MCF 10A (cell line): Measurements from ENCODE around the gene CPSF6. TPM values are rescaled to one million over a fixed set of nuclear protein-coding genes. Genes with fewer than 3 reads are reported as not detected.
"Not testable (repeated sequence)": the region's sequence is repeated elsewhere in the genome, so short reads cannot be mapped to it uniquely, and the experiment has no call there.

Experiments used
- Bru-seq: library from RNA; stranded (reverse); fragments of 400-500 nt; gene quantifications from one replicate; lab custom pipeline; 2021; lab: Mats Ljungman, UMichigan
- BruChase-seq, 2 experiments: library from RNA; stranded (reverse); fragments of 400-500 nt; gene quantifications; one replicate each; lab custom pipeline; 2021; lab: Mats Ljungman, UMichigan
- BruUV-seq: library from RNA; stranded (reverse); fragments of 400-500 nt; replicated peaks from 2 replicates; lab custom pipeline; 2021; lab: Mats Ljungman, UMichigan
- CTCF ChIA-PET: fragments of 300-600 bp; sonication (Branson Sonifier 250); formaldehyde crosslinking; extraction: SDS; loops from one replicate; lab custom pipeline; 2021; ENCODE audit warnings: antibody characterized with exemption, inconsistent platforms; lab: Yijun Ruan, JAX
- POLR2A ChIA-PET: fragments of 300-600, 350-650 bp; sonication (Branson Sonifier 250); formaldehyde crosslinking; extraction: SDS; loops from one replicate; lab custom pipeline; 2020; ENCODE audit warnings: antibody characterized with exemption, inconsistent platforms; lab: Yijun Ruan, JAX
- DNase-seq: peaks from one replicate; pipeline ENCODE4 v3.0.0-alpha.2; 2018; ENCODE audit not compliant: unreplicated experiment
- H3K27ac Mint-ChIP-seq: one replicate; pipeline ENCODE4 v1.8.0; 2022; ENCODE audit warnings: mild to moderate bottlenecking, low read depth, mixed read lengths; ENCODE audit not compliant: unreplicated experiment
- H3K27me3 Mint-ChIP-seq: one replicate; pipeline ENCODE4 v1.8.0; 2022; ENCODE audit warnings: mixed read lengths; ENCODE audit not compliant: insufficient read depth, unreplicated experiment
- H3K36me3 Mint-ChIP-seq: one replicate; pipeline ENCODE4 v1.8.0; 2022; ENCODE audit warnings: mild to moderate bottlenecking, moderate library complexity, mixed read lengths; ENCODE audit not compliant: insufficient read depth, unreplicated experiment
- H3K4me1 Mint-ChIP-seq: one replicate; pipeline ENCODE4 v1.8.0; 2022; ENCODE audit warnings: mixed read lengths; ENCODE audit not compliant: insufficient read depth, unreplicated experiment
- H3K4me3 Mint-ChIP-seq: one replicate; pipeline ENCODE4 v1.8.0; 2022; ENCODE audit warnings: mild to moderate bottlenecking, moderate library complexity, mixed read lengths; ENCODE audit not compliant: unreplicated experiment
- H3K9me3 Mint-ChIP-seq: one replicate; pipeline ENCODE4 v1.8.0; 2022; ENCODE audit warnings: mixed read lengths; ENCODE audit not compliant: unreplicated experiment
- intact Hi-C: fragments of 100-400 bp; cut with micrococcal nuclease; formaldehyde crosslinking; loops from 2 replicates; pipeline ENCODE4 v1.14.1; 2022
- long read RNA-seq: library from polyadenylated mRNA; stranded (forward); transcript quantifications from one replicate; pipeline ENCODE4 v2.0.0, GENCODE V29; 2022
- total RNA-seq: library from RNA; stranded (reverse); gene quantifications from 2 replicates; pipeline ENCODE4 v1.2.3, GENCODE V29; 2022
- TF ChIP-seq, protein P1 (sequence below): fragments of 200-600 bp; IDR thresholded peaks from one replicate; pipeline ENCODE4 v1.8.0; 2022; ENCODE audit warnings: antibody characterized with exemption, mild to moderate bottlenecking; ENCODE audit not compliant: unreplicated experiment

Gene CPSF6, protein sequence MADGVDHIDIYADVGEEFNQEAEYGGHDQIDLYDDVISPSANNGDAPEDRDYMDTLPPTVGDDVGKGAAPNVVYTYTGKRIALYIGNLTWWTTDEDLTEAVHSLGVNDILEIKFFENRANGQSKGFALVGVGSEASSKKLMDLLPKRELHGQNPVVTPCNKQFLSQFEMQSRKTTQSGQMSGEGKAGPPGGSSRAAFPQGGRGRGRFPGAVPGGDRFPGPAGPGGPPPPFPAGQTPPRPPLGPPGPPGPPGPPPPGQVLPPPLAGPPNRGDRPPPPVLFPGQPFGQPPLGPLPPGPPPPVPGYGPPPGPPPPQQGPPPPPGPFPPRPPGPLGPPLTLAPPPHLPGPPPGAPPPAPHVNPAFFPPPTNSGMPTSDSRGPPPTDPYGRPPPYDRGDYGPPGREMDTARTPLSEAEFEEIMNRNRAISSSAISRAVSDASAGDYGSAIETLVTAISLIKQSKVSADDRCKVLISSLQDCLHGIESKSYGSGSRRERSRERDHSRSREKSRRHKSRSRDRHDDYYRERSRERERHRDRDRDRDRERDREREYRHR
- total RNA-seq (58.9 and 66.1 TPM in 2 replicates), Bru-seq, nascent RNA (percentile 96 among the genes with signal in this experiment), BruChase-seq, experiment 1, labeled RNA remaining after a 6-hour chase (percentile 95 among the genes with signal in this experiment), BruChase-seq, experiment 2, labeled RNA remaining after a 2-hour chase (percentile 97 among the genes with signal in this experiment)
- long read RNA-seq, full-length matches to known transcripts = 70 of 116 reads
- long read RNA-seq, partial matches to known transcripts = 13 of 116 reads
- long read RNA-seq, other reads (novel, unspliced or antisense) = 33 of 116 reads

DNA sequence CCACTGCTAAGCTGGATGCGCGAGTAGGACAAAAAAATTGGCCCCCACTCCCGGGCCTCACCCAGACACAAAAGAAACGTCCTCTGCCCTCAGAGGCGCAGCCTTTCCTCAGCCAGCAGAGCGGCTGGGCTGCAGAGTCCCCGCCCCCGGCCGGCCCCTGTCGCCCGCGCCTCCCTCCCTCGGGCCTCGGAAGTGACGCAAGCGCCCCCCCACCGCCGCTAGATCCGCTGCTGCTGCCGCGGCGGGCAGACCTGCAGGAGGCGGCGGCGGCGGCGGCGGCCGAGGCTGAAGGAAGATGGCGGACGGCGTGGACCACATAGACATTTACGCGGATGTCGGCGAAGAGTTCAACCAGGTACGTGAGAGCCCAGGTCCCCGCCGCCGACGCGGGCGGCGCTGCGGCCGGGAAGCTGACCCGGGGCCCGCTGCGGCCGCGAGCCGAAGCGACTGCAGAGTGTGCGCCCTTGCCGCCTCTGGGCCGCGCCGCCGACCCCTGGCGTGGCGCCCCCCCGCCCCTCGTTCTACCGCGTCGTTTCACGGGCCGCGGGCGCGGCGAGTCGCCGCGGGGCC is at the start of gene CPSF6:
Gene CPSF6, plus strand, starts transcription at position 218 of the 570 bp plus-strand sequence. Its CDS starts 78 bp downstream, at position 296.
- ChIA-PET CTCF (no interaction called here), POLR2A (interaction anchor here (0.5 to 1.3 kb wide), 14 partner anchors 9 to 1416 kb away, joined by 3 to 9 read pairs (median 3); partner anchors contain the start of gene MDM2)
- Mint-ChIP-seq H3K27ac (peak within 1 kb of the TSS; percentile 97), H3K4me1 (peaks cover 22% of the 10 kb centered on the region), H3K27me3 (no peaks in the 10 kb centered on the region), H3K36me3 (peaks cover 5% of the 10 kb centered on the region), H3K9me3 (no peaks in the 10 kb centered on the region), H3K4me3 (peak within 1 kb of the TSS; percentile 96)
- no TSS peak for BruUV-seq
- DNase-seq = peak; percentile 91
- intact Hi-C loops = no loop called here
- TF ChIP-seq, protein P1, sequence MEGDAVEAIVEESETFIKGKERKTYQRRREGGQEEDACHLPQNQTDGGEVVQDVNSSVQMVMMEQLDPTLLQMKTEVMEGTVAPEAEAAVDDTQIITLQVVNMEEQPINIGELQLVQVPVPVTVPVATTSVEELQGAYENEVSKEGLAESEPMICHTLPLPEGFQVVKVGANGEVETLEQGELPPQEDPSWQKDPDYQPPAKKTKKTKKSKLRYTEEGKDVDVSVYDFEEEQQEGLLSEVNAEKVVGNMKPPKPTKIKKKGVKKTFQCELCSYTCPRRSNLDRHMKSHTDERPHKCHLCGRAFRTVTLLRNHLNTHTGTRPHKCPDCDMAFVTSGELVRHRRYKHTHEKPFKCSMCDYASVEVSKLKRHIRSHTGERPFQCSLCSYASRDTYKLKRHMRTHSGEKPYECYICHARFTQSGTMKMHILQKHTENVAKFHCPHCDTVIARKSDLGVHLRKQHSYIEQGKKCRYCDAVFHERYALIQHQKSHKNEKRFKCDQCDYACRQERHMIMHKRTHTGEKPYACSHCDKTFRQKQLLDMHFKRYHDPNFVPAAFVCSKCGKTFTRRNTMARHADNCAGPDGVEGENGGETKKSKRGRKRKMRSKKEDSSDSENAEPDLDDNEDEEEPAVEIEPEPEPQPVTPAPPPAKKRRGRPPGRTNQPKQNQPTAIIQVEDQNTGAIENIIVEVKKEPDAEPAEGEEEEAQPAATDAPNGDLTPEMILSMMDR = no peak

DNA sequence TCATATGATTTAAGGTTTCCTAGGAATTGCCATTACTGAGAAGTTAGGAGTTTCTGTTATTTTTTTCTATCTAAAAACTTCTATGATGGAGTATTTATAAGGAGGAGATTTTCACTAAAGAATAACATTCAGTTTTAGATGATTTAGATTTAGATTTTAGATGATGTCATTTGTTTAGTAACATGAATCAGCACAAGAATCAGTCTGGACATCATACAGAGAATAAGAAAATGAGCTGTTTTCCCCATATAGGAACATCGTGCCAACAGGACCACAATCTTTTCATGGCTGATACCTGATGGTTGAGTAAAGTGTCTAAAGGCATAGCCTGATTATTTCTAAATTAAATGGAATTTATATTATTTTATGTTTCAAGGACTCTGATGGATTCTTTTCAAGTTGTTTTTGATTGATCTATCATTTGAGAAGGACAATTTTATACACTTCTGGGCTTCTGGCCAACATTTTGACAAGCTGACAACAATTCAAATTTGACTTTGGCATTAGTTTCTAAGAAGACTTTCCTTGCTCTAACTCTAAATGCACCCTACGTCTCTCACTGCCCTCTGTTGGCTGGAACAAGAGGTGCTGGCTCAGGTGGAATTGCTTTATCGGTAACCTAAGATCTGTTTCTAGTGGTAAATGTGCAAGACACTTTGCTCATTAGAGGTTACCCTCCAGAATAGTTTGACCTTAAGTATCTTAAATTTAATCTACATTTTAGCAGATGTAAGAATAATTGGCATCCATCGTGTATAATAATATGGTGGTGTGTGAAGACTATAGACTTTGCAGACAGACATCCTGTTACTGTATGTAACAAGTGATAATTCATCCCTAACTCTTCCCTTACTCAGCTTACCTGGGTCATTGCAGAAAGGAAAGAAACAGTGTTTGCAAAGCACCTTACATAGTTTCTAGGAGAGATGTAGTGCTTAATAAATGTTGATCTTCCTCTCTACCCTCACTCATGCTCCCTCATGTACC is 42.8 kb upstream of the CPSF6 start:
- Mint-ChIP-seq H3K27me3 (peaks cover 18% of the 10 kb centered on the region), H3K36me3 (peaks cover 5% of the 10 kb centered on the region), H3K9me3 (peaks cover 17% of the 10 kb centered on the region), H3K4me1 (no peaks in the 10 kb centered on the region), H3K27ac (no peak overlapping the region), H3K4me3 (no peak overlapping the region)
- CTCF ChIA-PET = no interaction called here
- POLR2A ChIA-PET = interaction anchor here (1.3 kb wide), 1 partner anchor 18 kb away, joined by 3 read pairs; no protein-coding TSS in a partner anchor
- BruUV-seq = no TSS peak
- TF ChIP-seq, protein P1 = no peak
- peak; percentile 3 for DNase-seq
- intact Hi-C loops = no loop called here

DNA sequence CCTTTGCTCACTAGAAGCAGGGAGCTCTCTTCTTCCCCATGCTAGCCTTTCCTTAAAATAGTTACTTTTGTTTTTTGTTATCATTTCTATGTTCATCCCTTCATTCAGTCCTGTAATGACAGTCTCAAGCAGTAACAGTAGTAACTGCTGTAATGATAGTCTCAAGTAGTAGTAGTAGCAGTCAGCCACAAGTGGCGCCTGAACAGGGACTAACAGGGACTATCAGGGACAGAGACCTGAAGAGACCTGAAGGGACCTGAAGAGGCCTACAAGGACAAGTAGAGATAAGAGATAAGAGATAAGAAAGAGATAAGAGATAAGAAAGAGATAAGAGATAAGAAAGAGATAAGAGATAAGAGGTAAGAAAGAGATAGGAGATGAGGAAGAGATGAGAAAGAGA is 39.4 kb upstream of the CPSF6 start:
- BruUV-seq, intact Hi-C loops, H3K27ac Mint-ChIP-seq, DNase-seq, H3K4me1 Mint-ChIP-seq, H3K4me3 Mint-ChIP-seq, H3K36me3 Mint-ChIP-seq, CTCF ChIA-PET, POLR2A ChIA-PET: not testable (repeated sequence)
- peaks cover 17% of the 10 kb centered on the region for H3K9me3 Mint-ChIP-seq
- peaks cover 18% of the 10 kb centered on the region for H3K27me3 Mint-ChIP-seq

DNA sequence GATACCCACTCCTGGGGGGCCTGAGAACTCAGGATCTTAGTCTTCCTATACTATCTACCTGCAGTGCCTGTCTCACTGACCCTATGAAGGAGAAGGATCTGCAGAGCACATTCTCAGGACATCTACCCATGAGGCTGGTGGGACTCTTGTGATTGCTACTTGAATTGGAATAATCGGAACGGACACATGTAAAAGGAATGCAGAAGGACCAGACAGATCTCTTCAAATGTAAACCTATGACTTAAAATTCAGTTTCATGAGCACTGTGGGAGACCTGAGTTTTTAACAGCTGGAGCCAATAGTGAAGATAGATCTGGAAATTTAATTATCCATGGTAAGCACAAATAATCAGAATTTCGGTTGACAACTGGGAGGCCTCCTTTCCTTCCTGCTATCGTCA is 35.2 kb upstream of the CPSF6 start:
- TF ChIP-seq, protein P1 = no peak
- Mint-ChIP-seq H3K27ac (no peak overlapping the region), H3K27me3 (peaks cover 18% of the 10 kb centered on the region), H3K4me1 (no peaks in the 10 kb centered on the region), H3K4me3 (no peak overlapping the region), H3K36me3 (peaks cover 1% of the 10 kb centered on the region), H3K9me3 (peaks cover 17% of the 10 kb centered on the region)
- intact Hi-C loops = no loop called here
- no peak for DNase-seq
- CTCF ChIA-PET = no interaction called here
- POLR2A ChIA-PET = no interaction called here
- BruUV-seq = no TSS peak
